ENCODE results near the gene MYT1. TPM values are rescaled to one million over a fixed set of nuclear protein-coding genes. Genes with fewer than 3 reads are reported as not detected.
"Not testable (repeated sequence)": the region's sequence is repeated elsewhere in the genome, so short reads cannot be mapped to it uniquely, and the experiment has no call there.

Gene MYT1
- total RNA-seq, 1 donor from 2014 or later, result 2.3 TPM

DNA sequence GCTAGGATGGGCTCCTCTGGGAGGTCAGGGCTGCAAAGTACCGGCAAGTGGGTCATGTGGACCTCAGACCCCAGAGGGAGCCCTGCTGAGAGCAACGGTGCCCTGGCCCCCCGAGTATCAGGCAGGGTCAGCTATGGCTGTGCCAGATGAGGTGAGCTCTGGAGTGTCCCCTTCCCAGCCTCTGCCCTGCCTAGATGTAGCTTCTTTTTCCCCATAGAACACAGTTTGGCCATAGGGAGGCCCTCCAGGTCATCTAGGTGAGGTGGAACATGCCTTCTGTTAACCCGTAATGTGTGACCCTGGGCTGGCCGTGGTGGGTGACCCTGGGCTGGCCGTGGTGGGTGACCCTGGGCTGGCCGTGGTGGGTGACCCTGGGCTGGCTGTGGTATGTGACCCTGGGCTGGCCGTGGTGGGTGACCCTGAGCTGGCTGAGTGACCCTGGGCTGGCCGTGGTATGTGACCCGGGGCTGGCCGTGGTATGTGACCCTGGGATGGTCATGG, 70.1 kb downstream of the MYT1 start:
- TF ChIP-seq, protein P1, sequence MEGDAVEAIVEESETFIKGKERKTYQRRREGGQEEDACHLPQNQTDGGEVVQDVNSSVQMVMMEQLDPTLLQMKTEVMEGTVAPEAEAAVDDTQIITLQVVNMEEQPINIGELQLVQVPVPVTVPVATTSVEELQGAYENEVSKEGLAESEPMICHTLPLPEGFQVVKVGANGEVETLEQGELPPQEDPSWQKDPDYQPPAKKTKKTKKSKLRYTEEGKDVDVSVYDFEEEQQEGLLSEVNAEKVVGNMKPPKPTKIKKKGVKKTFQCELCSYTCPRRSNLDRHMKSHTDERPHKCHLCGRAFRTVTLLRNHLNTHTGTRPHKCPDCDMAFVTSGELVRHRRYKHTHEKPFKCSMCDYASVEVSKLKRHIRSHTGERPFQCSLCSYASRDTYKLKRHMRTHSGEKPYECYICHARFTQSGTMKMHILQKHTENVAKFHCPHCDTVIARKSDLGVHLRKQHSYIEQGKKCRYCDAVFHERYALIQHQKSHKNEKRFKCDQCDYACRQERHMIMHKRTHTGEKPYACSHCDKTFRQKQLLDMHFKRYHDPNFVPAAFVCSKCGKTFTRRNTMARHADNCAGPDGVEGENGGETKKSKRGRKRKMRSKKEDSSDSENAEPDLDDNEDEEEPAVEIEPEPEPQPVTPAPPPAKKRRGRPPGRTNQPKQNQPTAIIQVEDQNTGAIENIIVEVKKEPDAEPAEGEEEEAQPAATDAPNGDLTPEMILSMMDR (IDR thresholded peaks at IDR 0.05; ENCODE audit: unreplicated experiment), result no peak
- no peak overlapping the region for H3K4me3 Mint-ChIP-seq (ENCODE audit: low read depth)
- H3K4me1 Mint-ChIP-seq (ENCODE audit: low read depth), result no peaks in the 10 kb centered on the region
- no peaks in the 10 kb centered on the region for H3K9me3 Mint-ChIP-seq (ENCODE audit: low read depth)
- no peak for DNase-seq (ENCODE audit: low spot score, unreplicated experiment)
- no peak overlapping the region for H3K27ac Mint-ChIP-seq
- H3K36me3 Mint-ChIP-seq (ENCODE audit: insufficient read depth), result no peaks in the 10 kb centered on the region
- no peaks in the 10 kb centered on the region for H3K27me3 Mint-ChIP-seq

DNA sequence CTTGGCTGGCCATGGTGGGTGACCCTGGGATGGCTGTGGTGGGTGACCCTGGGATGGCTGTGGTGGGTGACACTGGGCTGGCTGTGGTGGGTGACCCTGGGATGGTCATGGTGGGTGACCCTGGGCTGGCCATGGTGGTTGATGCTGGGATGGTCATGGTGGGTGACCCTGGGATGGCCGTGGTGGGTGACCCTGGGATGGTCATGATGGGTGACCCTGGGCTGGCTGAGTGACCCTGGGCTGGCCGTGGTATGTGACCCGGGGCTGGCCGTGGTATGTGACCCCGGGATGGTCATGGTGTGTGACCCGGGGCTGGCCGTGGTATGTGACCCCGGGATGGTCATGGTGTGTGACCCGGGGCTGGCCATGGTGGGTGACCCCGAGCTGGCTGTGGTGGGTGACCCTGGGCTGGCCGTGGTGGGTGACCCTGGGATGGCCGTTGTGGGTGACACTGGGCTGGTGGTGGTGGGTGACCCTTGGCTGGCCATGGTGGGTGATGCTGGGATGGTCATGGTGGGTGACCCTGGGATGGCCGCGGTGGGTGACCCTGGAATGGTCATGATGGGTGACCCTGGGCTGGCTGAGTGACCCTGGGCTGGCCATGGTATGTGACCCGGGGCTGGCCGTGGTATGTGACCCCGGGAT, 70.8 kb downstream of the MYT1 start:
- not testable (repeated sequence) for H3K36me3 Mint-ChIP-seq (ENCODE audit: insufficient read depth); H3K27me3 Mint-ChIP-seq; H3K27ac Mint-ChIP-seq; H3K4me3 Mint-ChIP-seq (ENCODE audit: low read depth); H3K4me1 Mint-ChIP-seq (ENCODE audit: low read depth); DNase-seq (ENCODE audit: low spot score, unreplicated experiment); H3K9me3 Mint-ChIP-seq (ENCODE audit: low read depth)

GRCh38 chr20:64236137-64237088, 72.2 kb downstream of the MYT1 start:
- TF ChIP-seq, protein P1 (IDR thresholded peaks at IDR 0.05; ENCODE audit: unreplicated experiment), result no peak
- H3K9me3 Mint-ChIP-seq (ENCODE audit: low read depth), result no peaks in the 10 kb centered on the region

GRCh38 chr20:64237316-64237715, 73.1 kb downstream of the MYT1 start:
- TF ChIP-seq, protein P1 (IDR thresholded peaks at IDR 0.05; ENCODE audit: unreplicated experiment), result no peak
- Mint-ChIP-seq H3K9me3 (ENCODE audit: low read depth) (no peaks in the 10 kb centered on the region), H3K27me3 (no peaks in the 10 kb centered on the region), H3K36me3 (ENCODE audit: insufficient read depth) (no peaks in the 10 kb centered on the region), H3K27ac (no peak overlapping the region), H3K4me1 (ENCODE audit: low read depth) (no peaks in the 10 kb centered on the region), H3K4me3 (ENCODE audit: low read depth) (no peak overlapping the region)
- no peak for DNase-seq (ENCODE audit: low spot score, unreplicated experiment)

More at GRCh38 chr20:64236137-64237088, 72.2 kb downstream of the MYT1 start:
- H3K27ac Mint-ChIP-seq, result no peak overlapping the region
- H3K27me3 Mint-ChIP-seq, result no peaks in the 10 kb centered on the region
- H3K36me3 Mint-ChIP-seq (ENCODE audit: insufficient read depth), result no peaks in the 10 kb centered on the region
- H3K4me3 Mint-ChIP-seq (ENCODE audit: low read depth), result no peak overlapping the region
- no peaks in the 10 kb centered on the region for H3K4me1 Mint-ChIP-seq (ENCODE audit: low read depth)
- DNase-seq (ENCODE audit: low spot score, unreplicated experiment), result no peak

DNA sequence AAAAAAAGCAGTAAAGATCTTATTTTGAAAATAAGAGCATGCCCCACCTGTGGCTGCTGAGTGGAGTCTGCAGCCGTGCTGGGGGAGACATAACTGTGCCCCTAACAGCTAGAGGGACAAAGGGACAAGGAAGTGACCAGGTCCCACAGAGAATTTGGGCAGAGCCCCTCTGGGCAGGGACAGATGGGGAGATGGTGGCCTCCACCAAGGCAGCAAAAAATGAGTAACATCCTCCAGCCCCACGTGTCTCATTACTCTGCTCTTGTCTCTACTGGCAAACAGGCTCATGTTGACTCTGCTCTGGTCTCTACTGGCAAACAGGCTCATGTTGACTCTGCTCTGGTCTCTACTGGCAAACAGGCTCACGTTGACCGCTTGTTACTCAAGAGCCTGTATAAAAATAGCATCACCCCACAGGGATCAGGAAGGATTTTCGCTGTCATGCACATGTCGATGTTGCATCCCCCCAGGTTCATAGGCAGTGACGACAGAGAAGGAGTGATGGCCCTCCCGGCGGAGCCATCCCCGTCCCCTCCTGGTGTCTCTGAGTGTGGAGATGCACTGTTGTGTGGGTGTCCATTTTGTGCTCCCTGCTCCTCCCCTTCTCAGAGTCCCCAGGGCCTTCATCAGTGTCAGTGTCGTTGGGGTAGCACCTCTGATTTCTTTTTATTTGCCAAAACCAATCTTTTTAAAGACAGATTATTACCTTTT, 74.0 kb downstream of the MYT1 start:
- TF ChIP-seq, protein P1 (IDR thresholded peaks at IDR 0.05; ENCODE audit: unreplicated experiment), result no peak
- Mint-ChIP-seq H3K27ac (no peak overlapping the region), H3K9me3 (ENCODE audit: low read depth) (no peaks in the 10 kb centered on the region), H3K36me3 (ENCODE audit: insufficient read depth) (no peaks in the 10 kb centered on the region), H3K4me1 (ENCODE audit: low read depth) (no peaks in the 10 kb centered on the region), H3K4me3 (ENCODE audit: low read depth) (no peak overlapping the region), H3K27me3 (no peaks in the 10 kb centered on the region)
- no peak for DNase-seq (ENCODE audit: low spot score, unreplicated experiment)

All from progenitor cell of endocrine pancreas (in vitro differentiated cells).